ENCODE measurements around the gene SBSN. TPM values are rescaled to one million over a fixed set of nuclear protein-coding genes. Genes with fewer than 3 reads are reported as not detected.

SBSN gene
- total RNA-seq, 3 donors from 2014 or later = not detected

- TF ChIP-seq POLR2AphosphoS5 (IDR thresholded peaks at IDR 0.05) (no peak), CTCF (IDR thresholded peaks at IDR 0.05) (no peak), POLR2A (IDR thresholded peaks at IDR 0.05) (no peak)
- intact Hi-C loops (cut with DNase I; ENCODE audit: low total_unique reads) = no loop called here
Observed at GRCh38 chr19:35498984-35499527, 29.1 kb downstream of the SBSN start.

GRCh38 chr19:35498220-35498619, 29.9 kb downstream of the SBSN start:
- no peaks in the 10 kb centered on the region for H3K27me3 ChIP-seq
- no peak overlapping the region for H3K4me3 ChIP-seq
- H3K4me1 ChIP-seq = no peaks in the 10 kb centered on the region
- no peak for TF ChIP-seq POLR2A (IDR thresholded peaks at IDR 0.05)
- no peak for TF ChIP-seq CTCF (IDR thresholded peaks at IDR 0.05)
- no peak for TF ChIP-seq POLR2AphosphoS5 (IDR thresholded peaks at IDR 0.05)
- no peak overlapping the region for H3K27ac ChIP-seq
- H3K36me3 ChIP-seq = no peaks in the 10 kb centered on the region
- no peak for DNase-seq (ENCODE audit: low spot score in 2 of 2)
- no peaks in the 10 kb centered on the region for H3K9me3 ChIP-seq
- intact Hi-C loops (cut with DNase I; ENCODE audit: low total_unique reads) = no loop called here

More at GRCh38 chr19:35498984-35499527, 29.1 kb downstream of the SBSN start:
- Histone ChIP-seq H3K27me3 (no peaks in the 10 kb centered on the region), H3K4me1 (no peaks in the 10 kb centered on the region), H3K4me3 (no peak overlapping the region), H3K36me3 (no peaks in the 10 kb centered on the region), H3K27ac (no peak overlapping the region), H3K9me3 (no peaks in the 10 kb centered on the region)
- no peak for DNase-seq (ENCODE audit: low spot score in 2 of 2)

- Histone ChIP-seq H3K9me3 (no peaks in the 10 kb centered on the region), H3K27me3 (no peaks in the 10 kb centered on the region), H3K4me3 (no peak overlapping the region), H3K27ac (no peak overlapping the region), H3K36me3 (no peaks in the 10 kb centered on the region), H3K4me1 (no peaks in the 10 kb centered on the region)
- DNase-seq (ENCODE audit: low spot score in 2 of 2) = no peak
- TF ChIP-seq CTCF (IDR thresholded peaks at IDR 0.05) = no peak
- TF ChIP-seq POLR2AphosphoS5 (IDR thresholded peaks at IDR 0.05) = no peak
- TF ChIP-seq POLR2A (IDR thresholded peaks at IDR 0.05) = no peak
- intact Hi-C loops (cut with DNase I; ENCODE audit: low total_unique reads) = no loop called here
Observed at GRCh38 chr19:35497406-35497805, 30.7 kb downstream of the SBSN start.

GRCh38 chr19:35495107-35496064, 32.7 kb downstream of the SBSN start:
- no peaks in the 10 kb centered on the region for H3K9me3 ChIP-seq
- H3K4me3 ChIP-seq = peak overlapping the region in 1 of 3 donors; percentile 49
- no peak overlapping the region for H3K27ac ChIP-seq
- intact Hi-C loops (cut with DNase I; ENCODE audit: low total_unique reads) = no loop called here
- no peaks in the 10 kb centered on the region for H3K36me3 ChIP-seq
- TF ChIP-seq CTCF (IDR thresholded peaks at IDR 0.05) (peak; percentile 70 to 93 (median 93)), POLR2AphosphoS5 (IDR thresholded peaks at IDR 0.05) (no peak)
- H3K27me3 ChIP-seq = no peaks in the 10 kb centered on the region
- no peaks in the 10 kb centered on the region for H3K4me1 ChIP-seq
- DNase-seq (ENCODE audit: low spot score in 2 of 2) = peak; percentile 27 to 64

- Histone ChIP-seq H3K9me3 (no peaks in the 10 kb centered on the region), H3K27ac (no peak overlapping the region), H3K4me1 (no peaks in the 10 kb centered on the region), H3K36me3 (no peaks in the 10 kb centered on the region), H3K4me3 (no peak overlapping the region), H3K27me3 (no peaks in the 10 kb centered on the region)
- no peak for TF ChIP-seq CTCF (IDR thresholded peaks at IDR 0.05)
- TF ChIP-seq POLR2A (IDR thresholded peaks at IDR 0.05) = no peak
- intact Hi-C loops (cut with DNase I; ENCODE audit: low total_unique reads) = no loop called here
- DNase-seq (ENCODE audit: low spot score in 2 of 2) = no peak
Observed at GRCh38 chr19:35493971-35494370, 34.1 kb downstream of the SBSN start.
